ENCODE measurements around the gene TSHZ2. TPM values are rescaled to one million over a fixed set of nuclear protein-coding genes. Genes with fewer than 3 reads are reported as not detected.
"Not testable (repeated sequence)": the region's sequence is repeated elsewhere in the genome, so short reads cannot be mapped to it uniquely, and the experiment has no call there.

The TSHZ2 gene
- total RNA-seq, 2 experiments from 2014 or later = 0.38 to 0.54 TPM

GRCh38 chr20:53529658-53530057, 557.5 kb downstream of the TSHZ2 start:
- DNase-seq = no peak
- intact Hi-C loops (cut with micrococcal nuclease) = no loop called here
- POLR2A ChIA-PET = interaction anchor here (0.6 kb wide), 1 partner anchor 10 kb away, joined by 6 read pairs; no protein-coding TSS in a partner anchor
- Mint-ChIP-seq H3K4me1 (ENCODE audit: low read depth) (no peaks in the 10 kb centered on the region), H3K9me3 (peaks cover 1% of the 10 kb centered on the region), H3K36me3 (ENCODE audit: low read depth) (no peaks in the 10 kb centered on the region), H3K4me3 (no peak overlapping the region), H3K27ac (no peak overlapping the region), H3K27me3 (no peaks in the 10 kb centered on the region)
- ATAC-seq = no peak
- CTCF ChIA-PET = interaction anchor here (1.7 kb wide), 1 partner anchor 18 kb away, joined by 6 read pairs; no protein-coding TSS in a partner anchor
- TF ChIP-seq CTCF (IDR thresholded peaks at IDR 0.05) = no peak

DNA sequence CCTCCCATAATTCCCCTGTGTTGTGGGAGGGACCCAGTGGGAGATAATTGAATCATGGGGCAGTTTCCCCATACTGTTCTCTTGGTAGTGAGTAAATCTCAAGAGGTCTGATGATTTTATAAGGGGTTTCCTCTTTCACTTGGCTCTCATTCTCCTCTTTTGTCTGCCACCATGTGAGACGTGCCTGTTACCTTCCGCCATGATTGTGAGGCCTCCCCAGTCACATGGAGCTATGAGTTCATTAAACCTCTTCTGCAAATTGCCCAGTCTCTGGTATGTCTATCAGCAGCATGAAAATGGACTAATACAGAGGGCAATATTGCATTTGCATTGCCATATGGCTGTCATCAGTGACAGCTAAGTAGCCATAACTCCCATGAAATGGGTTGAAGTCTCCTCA, 558.3 kb downstream of the TSHZ2 start:
- ChIA-PET CTCF (interaction anchor here (1.7 kb wide), 1 partner anchor 17 kb away, joined by 6 read pairs; no protein-coding TSS in a partner anchor), POLR2A (interaction anchor here (0.6 kb wide), 1 partner anchor 21 kb away, joined by 3 read pairs; no protein-coding TSS in a partner anchor)
- H3K4me3 Mint-ChIP-seq = no peak overlapping the region
- DNase-seq (no peak), ATAC-seq (no peak)
- H3K27ac Mint-ChIP-seq = no peak overlapping the region
- TF ChIP-seq CTCF (IDR thresholded peaks at IDR 0.05) = no peak
- H3K9me3 Mint-ChIP-seq = peaks cover 1% of the 10 kb centered on the region
- intact Hi-C loops (cut with micrococcal nuclease) = no loop called here
- no peaks in the 10 kb centered on the region for H3K27me3 Mint-ChIP-seq
- no peaks in the 10 kb centered on the region for H3K36me3 Mint-ChIP-seq (ENCODE audit: low read depth)
- no peaks in the 10 kb centered on the region for H3K4me1 Mint-ChIP-seq (ENCODE audit: low read depth)

GRCh38 chr20:53532654-53533312, 560.6 kb downstream of the TSHZ2 start:
- H3K27ac Mint-ChIP-seq; POLR2A ChIA-PET; H3K4me3 Mint-ChIP-seq; ATAC-seq; H3K27me3 Mint-ChIP-seq; H3K36me3 Mint-ChIP-seq (ENCODE audit: low read depth); intact Hi-C loops (cut with micrococcal nuclease); H3K4me1 Mint-ChIP-seq (ENCODE audit: low read depth); DNase-seq; H3K9me3 Mint-ChIP-seq: not testable (repeated sequence)
- CTCF ChIA-PET = interaction anchor here (0.6 kb wide), 1 partner anchor 15 kb away, joined by 3 read pairs; no protein-coding TSS in a partner anchor

DNA sequence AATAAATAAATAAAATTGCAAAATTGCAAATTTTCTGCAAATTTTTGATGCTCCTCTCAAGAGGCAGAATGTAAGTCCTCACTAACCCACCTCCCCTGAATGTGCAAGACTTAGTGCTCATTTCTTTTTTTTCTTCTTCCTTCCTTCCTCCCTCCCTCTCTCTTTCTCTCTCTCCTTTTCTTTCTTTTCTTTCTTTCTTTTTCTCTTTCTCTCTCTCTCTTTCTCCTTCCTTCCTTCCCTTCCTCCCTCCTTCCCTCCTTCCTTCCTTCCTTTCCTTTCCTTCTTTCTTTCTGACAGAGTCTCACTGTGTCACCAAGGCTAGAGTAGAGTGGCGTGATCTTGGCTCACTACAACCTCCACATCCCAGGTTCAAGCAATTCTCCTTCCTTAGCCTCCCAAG, 561.3 kb downstream of the TSHZ2 start:
- intact Hi-C loops (cut with micrococcal nuclease) = no loop called here
- Mint-ChIP-seq H3K4me1 (ENCODE audit: low read depth) (no peaks in the 10 kb centered on the region), H3K36me3 (ENCODE audit: low read depth) (no peaks in the 10 kb centered on the region), H3K27ac (no peak overlapping the region), H3K27me3 (no peaks in the 10 kb centered on the region), H3K4me3 (no peak overlapping the region), H3K9me3 (peaks cover 1% of the 10 kb centered on the region)
- ATAC-seq (no peak), DNase-seq (no peak)
- ChIA-PET CTCF (no interaction called here), POLR2A (no interaction called here)
- TF ChIP-seq CTCF (IDR thresholded peaks at IDR 0.05) = no peak

GRCh38 chr20:53534037-53534436, 561.9 kb downstream of the TSHZ2 start:
- no peaks in the 10 kb centered on the region for H3K36me3 Mint-ChIP-seq (ENCODE audit: low read depth)
- ATAC-seq = no peak
- no peak for DNase-seq
- intact Hi-C loops (cut with micrococcal nuclease) = no loop called here
- no peak overlapping the region for H3K4me3 Mint-ChIP-seq
- POLR2A ChIA-PET = no interaction called here
- no peaks in the 10 kb centered on the region for H3K27me3 Mint-ChIP-seq
- H3K9me3 Mint-ChIP-seq = peaks cover 1% of the 10 kb centered on the region
- CTCF ChIA-PET = no interaction called here
- no peaks in the 10 kb centered on the region for H3K4me1 Mint-ChIP-seq (ENCODE audit: low read depth)
- no peak overlapping the region for H3K27ac Mint-ChIP-seq
- no peak for TF ChIP-seq CTCF (IDR thresholded peaks at IDR 0.05)
